ENCODE measurements around the gene BCL2L2. TPM values are rescaled to one million over a fixed set of nuclear protein-coding genes. Genes with fewer than 3 reads are reported as not detected.
A peak's percentile ranks its signal among the peaks of the same experiment; 100 is the strongest.

The BCL2L2 gene
- total RNA-seq, 4 donors from 2014 or later: 35.4 to 48.4 (median 44.7) TPM

GRCh38 chr14:23310546-23310945 lies 3.9 kb downstream of the BCL2L2 start:
- H3K9me3 ChIP-seq: no peaks in the 10 kb centered on the region
- no peaks in the 10 kb centered on the region for H3K27me3 ChIP-seq
- peaks cover 29% of the 10 kb centered on the region for H3K36me3 ChIP-seq
- TF ChIP-seq POLR2AphosphoS5 (IDR thresholded peaks at IDR 0.05) (no peak), POLR2A (IDR thresholded peaks at IDR 0.05) (no peak), EP300 (IDR thresholded peaks at IDR 0.05) (no peak), CTCF (IDR thresholded peaks at IDR 0.05) (no peak)
- H3K27ac ChIP-seq: no peak overlapping the region
- 88% methylated on average over 1 of the region's 1 CpG for WGBS
- no peak overlapping the region for H3K4me3 ChIP-seq
- peak in 1 of 2 donors; percentile 31 for DNase-seq (ENCODE audit: low spot score in 2 of 2)
- H3K4me1 ChIP-seq: peaks cover 36% of the 10 kb centered on the region

- WGBS: 81% methylated on average over 5 of the region's 5 CpGs
- no peak for DNase-seq (ENCODE audit: low spot score in 2 of 2)
- Histone ChIP-seq H3K4me1 (peaks cover 10% of the 10 kb centered on the region), H3K36me3 (peaks cover 5% of the 10 kb centered on the region), H3K9me3 (no peaks in the 10 kb centered on the region), H3K4me3 (no peak overlapping the region), H3K27me3 (no peaks in the 10 kb centered on the region), H3K27ac (no peak overlapping the region)
- TF ChIP-seq CTCF (IDR thresholded peaks at IDR 0.05): no peak
- no peak for TF ChIP-seq POLR2AphosphoS5 (IDR thresholded peaks at IDR 0.05)
- no peak for TF ChIP-seq EP300 (IDR thresholded peaks at IDR 0.05)
- TF ChIP-seq POLR2A (IDR thresholded peaks at IDR 0.05): no peak
Observed at GRCh38 chr14:23316300-23316699, 9.7 kb downstream of the BCL2L2 start.

- Histone ChIP-seq H3K27me3 (no peaks in the 10 kb centered on the region), H3K9me3 (no peaks in the 10 kb centered on the region), H3K27ac (peak overlapping the region; percentile 98), H3K4me1 (peaks cover 25% of the 10 kb centered on the region), H3K4me3 (peak overlapping the region; percentile 97), H3K36me3 (peaks cover 21% of the 10 kb centered on the region)
- DNase-seq (ENCODE audit: low spot score in 2 of 2): no peak
- 82% methylated on average over 17 of the region's 17 CpGs for WGBS
- TF ChIP-seq POLR2AphosphoS5 (IDR thresholded peaks at IDR 0.05): no peak
Observed at GRCh38 chr14:23319746-23320583, 13.3 kb downstream of the BCL2L2 start.

GRCh38 chr14:23320584-23321571 lies 14.2 kb downstream of the BCL2L2 start, which contains the start of gene PABPN1:
PABPN1 (plus strand) TSS chr14:23321457; CDS start chr14:23321470, 13 bp downstream.
- TF ChIP-seq EP300 (IDR thresholded peaks at IDR 0.05): peak; percentile 22
- no peak for TF ChIP-seq CTCF (IDR thresholded peaks at IDR 0.05)
- peak; percentile 3 to 96 (median 14) for TF ChIP-seq POLR2AphosphoS5 (IDR thresholded peaks at IDR 0.05)
- peak in 1 of 2 donors; percentile 84 for TF ChIP-seq POLR2A (IDR thresholded peaks at IDR 0.05)

GRCh38 chr14:23321572-23322547 lies 15.2 kb downstream of the BCL2L2 start:
- TF ChIP-seq POLR2AphosphoS5 (IDR thresholded peaks at IDR 0.05): peak in 1 of 3 donors; percentile 23
- no peak for TF ChIP-seq POLR2A (IDR thresholded peaks at IDR 0.05)
- H3K9me3 ChIP-seq: no peaks in the 10 kb centered on the region
- H3K4me3 ChIP-seq: peak overlapping the region; percentile 97
- H3K36me3 ChIP-seq: peaks cover 27% of the 10 kb centered on the region
- WGBS: 1% methylated on average over 20 of the region's 64 CpGs
- peak overlapping the region; percentile 98 for H3K27ac ChIP-seq
- peak in 1 of 2 donors; percentile 83 for DNase-seq (ENCODE audit: low spot score in 2 of 2)
- peaks cover 25% of the 10 kb centered on the region for H3K4me1 ChIP-seq
- H3K27me3 ChIP-seq: no peaks in the 10 kb centered on the region

More at GRCh38 chr14:23320584-23321571, 14.2 kb downstream of the BCL2L2 start, which contains the start of gene PABPN1:
- WGBS: 8% methylated on average over 27 of the region's 63 CpGs
- H3K36me3 ChIP-seq: peaks cover 27% of the 10 kb centered on the region
- peak within 1 kb of the TSS; percentile 97 for H3K4me3 ChIP-seq
- peak within 1 kb of the TSS; percentile 98 for H3K27ac ChIP-seq
- no peaks in the 10 kb centered on the region for H3K9me3 ChIP-seq
- no peaks in the 10 kb centered on the region for H3K27me3 ChIP-seq
- peak; percentile 99 to 100 for DNase-seq (ENCODE audit: low spot score in 2 of 2)
- peaks cover 25% of the 10 kb centered on the region for H3K4me1 ChIP-seq
